Stimulated activated CD4-positive, alpha-beta T cell treated with anti-CD3 and anti-CD28 coated beads, Interleukin-2, amount 100 ng/mL, for 4 hours (primary cell): ENCODE measurements around the gene ADRA2A.

Experiments
- DNase-seq: peaks from one replicate; pipeline ENCODE4 v3.0.0-alpha.2; 2020; ENCODE audit warnings: low read depth

ADRA2A gene

DNA sequence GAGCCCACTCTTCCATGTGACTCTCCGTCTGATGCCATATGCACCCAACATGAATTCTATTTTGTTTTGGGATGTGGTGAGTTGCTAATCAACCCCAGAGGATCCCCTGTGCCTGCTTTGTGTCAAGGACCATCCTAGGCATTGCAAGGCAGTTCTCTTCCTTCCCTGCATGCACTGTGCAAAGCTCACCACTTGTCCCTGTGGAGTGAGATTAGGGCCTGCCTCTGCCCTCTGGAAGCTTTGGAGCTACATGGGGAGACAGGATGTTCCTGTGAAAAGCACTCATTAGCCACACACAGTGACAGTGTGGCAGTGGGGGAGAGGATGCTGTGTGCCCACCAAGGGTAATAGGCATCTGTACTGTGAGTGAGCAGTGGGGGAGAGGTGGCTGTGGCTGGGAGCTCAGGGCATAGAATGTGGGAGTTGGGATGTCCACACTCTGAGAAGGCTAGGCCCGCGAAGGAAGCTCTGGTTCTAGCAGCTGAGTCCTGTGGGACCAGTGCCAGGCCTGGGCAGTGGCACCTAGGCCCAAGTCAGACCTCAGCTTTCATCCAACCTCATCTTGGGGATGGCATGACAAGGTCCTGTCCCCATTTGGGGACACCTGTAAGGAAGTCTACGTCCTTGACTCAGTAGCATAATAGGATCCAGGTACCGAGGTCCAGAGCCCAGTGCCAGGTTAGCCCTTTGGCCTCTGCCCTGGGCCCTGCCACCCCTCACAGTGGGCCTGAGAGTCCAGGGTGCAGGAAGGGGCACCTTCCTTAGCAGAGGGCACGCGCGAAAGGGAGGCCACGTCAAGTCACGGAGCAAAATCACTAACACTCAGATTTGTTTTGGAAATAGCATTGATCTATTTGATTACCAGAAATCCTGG lies 6.6 kb downstream of the ADRA2A start:
- DNase-seq, result no peak

DNA sequence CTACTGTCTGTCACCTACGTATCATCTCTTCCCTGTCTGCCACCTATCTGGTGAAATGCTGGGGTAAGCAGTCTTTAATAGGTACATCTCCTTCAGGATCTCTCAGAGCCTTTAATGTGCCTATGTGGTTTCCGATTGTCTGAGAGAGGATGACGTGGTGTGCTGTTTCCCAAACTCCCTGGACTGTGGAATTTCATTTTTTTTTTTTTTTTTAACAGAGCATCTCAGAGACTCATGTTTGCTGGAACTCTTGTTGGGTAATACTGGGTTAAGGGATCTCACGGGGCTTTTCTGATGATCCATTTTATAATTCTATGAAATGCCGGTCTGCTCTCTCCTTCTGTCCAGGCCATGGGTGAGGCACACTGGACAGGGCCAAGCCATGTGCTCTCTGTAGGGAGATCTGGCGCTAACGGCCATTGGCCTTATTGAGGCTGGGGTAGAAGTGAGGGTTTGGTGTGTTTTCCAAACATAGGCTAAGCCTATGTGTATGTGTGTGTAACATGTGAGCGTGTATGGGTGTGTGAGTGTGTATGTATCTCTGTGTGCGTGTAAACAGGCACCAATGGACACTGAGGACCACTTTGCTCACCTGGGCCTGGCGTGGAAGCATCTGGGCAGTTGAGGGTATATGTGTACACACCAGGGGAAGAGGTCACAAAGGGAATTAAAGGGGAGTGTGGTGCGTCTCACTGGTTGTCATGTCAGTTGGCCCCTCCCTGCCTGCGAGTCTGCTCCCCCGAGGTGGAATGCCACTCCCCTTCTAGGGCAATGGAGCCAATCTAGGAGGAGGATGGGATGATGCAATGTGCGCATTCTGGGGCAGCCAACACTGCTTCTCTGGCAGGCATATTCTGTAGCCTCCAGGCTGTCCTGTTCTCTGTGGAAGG lies 7.8 kb downstream of the ADRA2A start:
- no peak for DNase-seq

DNA sequence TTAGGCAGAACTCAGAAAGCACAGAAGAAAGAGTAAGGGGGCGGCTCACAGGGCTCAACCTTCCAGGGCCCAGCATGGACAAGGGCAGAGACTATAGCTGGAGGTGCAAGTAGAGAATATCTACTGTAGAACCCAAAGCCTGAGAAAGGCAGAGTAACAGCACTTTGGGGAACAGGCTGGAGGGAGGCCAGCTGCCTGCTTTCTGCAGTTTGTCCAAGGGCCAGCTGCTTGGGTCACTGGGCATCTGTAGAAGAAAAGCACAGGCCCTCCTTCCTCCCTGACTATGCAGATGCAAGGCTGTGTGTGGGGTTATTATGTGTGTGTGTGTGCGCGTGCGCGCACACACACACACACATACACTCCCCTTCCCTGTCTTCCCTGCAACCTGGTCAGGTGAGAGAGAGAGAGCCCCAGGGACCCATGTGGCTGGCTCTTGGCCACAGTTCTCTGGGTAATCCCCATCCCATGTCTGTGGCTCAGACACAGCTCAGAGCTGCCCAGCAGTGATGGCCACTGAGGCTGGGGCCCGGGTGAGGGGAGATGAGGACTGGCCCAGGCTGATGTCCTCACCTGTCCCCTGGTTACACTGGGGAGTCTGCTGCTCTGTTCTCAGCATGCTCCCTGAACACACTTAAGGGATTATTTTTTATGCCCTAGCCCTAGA lies 9.0 kb downstream of the ADRA2A start:
- no peak for DNase-seq

DNA sequence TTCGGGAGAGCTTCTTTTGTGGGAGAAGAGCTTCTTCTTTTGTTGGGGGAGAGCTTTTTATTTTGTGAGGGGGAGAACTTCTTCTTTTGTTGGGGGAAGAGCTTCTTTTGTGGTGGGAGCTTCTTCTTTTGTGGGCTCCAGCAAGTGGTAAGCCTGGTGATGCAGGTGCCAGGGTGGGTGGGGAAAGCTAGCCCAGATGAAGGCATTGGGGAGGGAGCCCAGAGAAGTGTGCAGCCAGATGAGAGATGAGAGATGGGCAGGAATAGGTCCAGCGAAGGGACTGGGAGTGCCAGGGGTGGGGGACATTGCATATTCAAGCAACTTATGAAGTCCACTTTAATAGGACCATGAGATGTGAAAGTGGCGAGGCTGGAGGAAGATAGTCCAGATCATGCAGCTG lies 9.7 kb downstream of the ADRA2A start:
- no peak for DNase-seq

DNA sequence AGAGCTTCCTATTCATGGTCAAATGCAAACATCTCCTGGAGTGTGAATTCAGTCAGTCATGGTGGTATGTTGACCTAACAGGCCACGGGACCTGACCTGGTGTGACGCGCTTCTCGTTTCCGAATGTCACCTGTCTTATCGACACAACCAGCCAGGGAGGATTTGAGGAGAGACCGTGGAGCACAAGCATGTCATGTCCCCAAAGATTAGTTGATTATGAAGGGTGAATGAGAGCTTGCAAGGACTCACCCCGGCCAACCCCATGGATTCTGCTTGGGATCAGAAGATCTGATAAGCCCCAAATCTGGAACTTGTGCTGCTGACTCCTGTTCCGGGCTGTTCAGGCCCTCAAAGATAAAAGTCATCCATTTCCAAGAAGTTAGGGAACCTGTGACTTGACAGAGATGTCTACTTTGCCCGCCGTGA lies 10.5 kb downstream of the ADRA2A start:
- DNase-seq, result no peak

DNA sequence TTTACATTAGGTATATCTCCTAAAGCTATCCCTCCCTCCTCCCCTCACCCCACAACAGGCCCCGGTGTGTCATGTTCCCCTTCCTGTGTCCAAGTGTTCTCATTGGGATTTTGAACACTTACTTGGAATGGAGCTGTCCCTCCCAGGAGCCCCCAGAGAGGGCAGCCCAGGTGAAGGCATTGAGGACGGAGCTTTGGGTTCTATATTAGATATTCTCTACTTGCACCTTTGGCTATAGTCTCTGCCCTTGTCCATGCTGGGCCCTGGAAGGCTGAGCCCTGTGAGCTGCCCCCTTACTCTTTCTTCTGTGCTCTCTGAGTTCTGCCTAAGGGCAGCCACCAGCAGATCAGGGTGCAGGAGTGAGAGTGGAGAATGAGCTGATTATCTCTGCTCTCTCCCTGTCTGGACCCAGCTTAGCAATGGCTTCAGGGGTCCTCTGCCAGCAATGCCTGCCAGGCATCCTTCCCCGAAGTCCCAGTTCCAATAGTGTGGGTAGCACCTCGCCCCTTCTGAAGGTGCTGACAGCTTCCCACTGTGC lies 11.2 kb downstream of the ADRA2A start:
- no peak for DNase-seq

DNA sequence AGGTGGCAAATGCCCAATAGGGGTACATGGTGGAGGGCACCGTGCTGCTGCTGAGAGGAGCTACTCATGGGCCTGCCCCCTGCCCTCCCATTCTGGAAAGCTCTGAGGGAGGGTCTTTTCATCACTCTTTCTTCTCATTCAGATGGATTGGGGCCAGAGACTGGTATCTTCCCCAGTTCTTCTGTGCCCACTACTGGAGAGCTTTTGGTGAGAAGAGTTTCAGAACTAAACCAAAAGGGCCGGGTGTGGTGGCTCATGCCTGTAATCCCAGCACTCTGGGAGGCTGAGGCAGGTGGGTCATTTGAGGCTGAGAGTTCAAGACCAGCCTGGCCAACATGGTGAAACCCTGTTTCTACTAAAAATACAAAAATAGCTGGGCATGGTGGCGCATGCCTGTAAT lies 12.5 kb downstream of the ADRA2A start:
- DNase-seq, result no peak

DNA sequence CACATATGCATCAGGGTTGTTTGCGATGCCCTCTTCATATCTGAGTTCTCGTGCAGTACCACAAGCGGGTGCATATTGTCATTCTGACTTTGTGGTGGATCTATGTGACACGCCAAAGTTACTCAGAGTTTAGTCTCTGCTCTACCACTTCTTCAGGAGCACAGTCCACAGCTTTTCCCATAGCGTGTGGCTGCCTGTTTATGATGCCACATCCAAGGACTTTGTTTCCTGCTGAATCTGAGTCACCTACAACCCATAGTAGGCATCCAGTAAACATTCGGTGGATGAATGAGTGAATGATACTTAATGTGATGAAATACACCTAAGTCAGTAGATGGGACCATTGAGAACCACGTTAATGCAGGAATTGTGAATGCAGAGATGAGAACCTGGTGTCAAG lies 15.0 kb downstream of the ADRA2A start:
- DNase-seq, result no peak

DNA sequence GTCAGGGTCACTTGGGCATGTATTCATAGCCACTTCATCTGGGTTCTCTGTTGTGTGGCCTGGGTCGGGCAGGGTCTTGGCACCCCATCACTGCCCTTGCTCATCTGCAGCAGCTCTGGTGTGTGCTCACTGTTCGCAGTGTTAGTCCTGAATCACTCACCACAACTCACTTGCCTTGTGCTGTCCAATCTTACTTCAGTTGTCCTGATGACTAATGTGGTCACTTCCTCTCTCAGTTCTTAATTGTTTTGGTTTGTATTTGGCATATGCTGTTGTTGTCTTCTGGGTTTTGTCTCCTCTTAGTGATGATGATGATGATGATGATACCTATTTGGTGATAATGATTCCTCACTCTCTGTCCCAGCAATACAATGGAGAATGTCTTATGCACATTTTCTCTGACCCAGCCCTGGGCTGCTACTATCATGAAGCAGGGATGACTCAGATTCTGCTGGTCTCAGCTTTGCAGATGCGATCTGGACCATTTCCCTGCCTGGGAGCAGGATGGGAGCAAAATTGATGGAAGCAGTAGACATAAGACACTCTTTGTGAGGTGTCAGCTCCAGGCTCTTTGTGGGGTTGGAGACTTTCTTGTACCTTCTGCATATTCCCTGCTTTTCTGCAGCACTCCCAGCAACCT lies 17.0 kb downstream of the ADRA2A start:
- no peak for DNase-seq

DNA sequence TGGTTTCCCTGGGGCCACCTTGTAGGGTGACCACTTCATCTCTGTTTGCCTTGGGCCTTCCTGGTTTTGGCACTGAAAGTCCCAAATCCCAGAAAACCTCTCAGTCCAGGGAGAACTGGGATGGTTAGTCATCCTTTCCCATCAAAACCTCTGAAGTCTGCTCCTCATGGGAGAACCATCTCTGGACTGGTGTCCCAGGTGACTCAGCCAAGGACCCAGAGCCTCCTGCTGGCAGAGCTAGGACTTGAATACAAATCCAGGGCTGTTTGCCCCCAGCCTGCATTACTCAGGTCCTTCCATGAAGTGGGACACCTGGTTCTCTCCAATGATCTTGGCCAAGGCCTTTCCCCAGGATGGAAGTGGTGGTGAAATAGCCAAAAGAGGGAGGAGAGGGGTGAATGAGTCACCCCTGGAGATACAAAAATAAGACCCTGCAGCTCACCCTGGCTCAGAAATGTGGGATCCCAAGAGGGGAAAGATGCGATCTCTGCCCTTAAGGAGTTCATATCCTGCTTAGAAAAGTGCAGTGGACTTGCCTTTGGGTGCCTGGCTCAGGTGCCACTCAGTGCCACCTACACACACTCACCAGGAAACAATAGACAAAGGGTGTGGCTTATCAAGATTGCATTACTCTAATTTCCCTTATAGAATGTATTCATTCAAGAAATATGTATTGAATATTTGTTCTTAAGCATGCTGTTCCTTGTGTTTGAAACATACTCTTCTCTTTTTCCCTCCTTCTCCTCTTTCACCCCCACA lies 22.0 kb downstream of the ADRA2A start:
- DNase-seq, result no peak

DNA sequence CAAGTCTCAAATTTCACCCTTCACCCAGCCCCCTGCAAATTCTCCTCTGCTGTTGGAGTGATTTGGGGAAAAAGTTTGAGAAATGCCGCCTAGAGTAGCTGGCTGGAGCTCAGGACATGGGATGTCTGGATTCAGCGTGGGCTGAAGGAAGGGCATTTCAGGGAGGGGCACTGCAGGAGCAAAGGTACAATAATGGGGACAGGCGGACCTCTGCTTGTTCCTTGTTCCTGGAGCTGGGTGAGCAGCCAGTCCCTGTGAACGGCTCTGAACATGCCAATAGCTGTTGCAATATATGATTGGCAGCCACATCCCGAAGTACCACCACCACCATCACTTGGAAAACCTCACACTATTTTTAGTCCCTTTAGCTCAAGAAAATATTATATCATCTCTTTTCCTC lies 23.4 kb downstream of the ADRA2A start:
- DNase-seq, result no peak

DNA sequence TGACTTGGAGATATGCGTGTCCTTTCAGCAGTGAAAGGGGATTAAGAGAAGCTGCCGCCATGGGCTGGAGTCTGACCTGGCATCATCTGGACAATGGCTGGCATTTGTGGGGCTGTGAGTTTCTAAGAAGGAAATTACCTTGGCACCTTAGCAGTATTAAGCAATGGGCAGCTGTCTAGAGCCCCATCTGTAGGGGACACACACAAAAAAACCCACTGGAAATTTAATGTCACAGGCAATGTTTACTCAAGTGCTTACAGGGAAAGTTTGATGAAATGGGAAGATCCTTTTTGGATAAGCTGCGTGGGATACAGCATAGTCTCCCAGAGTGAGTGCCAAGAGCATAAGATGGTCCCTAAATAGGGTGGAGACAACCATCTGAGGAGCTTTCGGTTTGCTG lies 25.0 kb downstream of the ADRA2A start:
- no peak for DNase-seq

DNA sequence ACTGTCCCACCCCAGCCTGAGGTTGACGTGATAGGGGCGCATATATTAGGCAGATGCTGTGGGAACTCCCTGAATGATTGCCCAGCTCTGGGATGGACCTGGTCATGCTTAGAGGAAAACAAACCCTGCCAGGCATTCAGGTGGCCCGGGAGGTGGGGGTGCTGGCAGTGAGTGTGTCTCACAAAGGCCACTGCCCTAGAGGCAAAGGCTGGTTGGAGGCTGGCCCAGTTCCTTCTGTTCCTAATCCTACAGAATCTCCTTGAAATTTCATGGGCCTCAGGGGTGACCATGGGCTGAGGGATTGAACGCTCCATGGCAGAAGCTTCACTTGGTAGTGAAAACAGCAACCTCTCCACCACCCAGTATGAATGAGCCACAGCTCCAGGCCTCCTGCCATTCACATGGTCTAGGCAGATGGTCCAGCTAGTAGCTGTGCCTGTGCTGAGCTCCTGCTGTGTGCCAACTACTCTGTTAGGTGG lies 25.6 kb downstream of the ADRA2A start:
- no peak for DNase-seq

DNA sequence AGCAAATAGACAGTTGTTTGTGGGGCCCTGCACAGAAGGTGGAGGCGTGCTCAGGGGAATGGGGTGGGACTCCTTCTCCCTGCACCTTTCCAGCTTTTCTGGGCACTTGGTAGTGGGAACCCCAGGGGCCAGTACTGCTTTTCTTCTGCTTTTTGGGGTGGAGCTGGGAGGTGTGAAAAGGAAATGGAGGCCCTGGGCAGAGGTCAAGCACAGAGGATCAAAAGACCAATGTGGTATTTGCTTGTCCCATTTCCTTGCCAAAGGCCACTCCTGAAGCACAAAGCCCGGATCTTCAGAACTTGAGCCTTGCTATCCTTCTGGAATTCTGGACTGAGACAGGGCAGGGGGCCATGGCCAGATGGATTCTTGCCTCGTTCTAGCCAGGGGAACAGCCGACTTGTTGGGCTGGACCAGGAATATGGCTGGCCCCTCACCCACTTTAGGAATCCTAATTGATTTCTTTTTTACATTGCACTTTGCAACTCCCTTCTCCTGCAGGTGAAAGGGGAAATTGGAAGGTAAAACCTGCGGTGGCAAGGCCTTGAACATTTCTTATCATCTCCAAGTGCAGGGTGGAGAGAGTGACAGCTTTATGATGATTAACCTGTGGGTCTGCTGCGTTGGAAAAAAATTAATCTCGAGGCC lies 26.5 kb downstream of the ADRA2A start:
- no peak for DNase-seq

DNA sequence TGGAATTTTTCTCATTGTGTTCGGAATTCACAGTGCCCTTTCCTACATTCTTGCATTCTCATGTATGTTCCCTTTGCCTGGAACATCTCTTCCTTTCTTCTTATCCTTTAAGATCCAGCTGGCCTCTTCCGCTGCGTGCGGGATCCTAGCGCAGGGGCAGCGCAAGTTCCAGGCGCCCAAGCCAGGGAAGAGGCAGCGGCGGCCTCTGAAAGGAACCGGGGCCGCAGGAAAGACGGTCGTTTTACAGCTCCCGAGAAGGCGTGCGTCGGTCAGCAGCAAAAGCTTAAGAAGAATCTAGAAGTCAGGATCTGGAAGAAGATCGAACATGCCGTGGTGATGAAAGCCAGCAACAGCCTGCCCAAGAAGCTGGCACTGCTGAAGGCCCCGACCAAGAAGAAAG lies 28.0 kb downstream of the ADRA2A start:
- DNase-seq, result no peak

DNA sequence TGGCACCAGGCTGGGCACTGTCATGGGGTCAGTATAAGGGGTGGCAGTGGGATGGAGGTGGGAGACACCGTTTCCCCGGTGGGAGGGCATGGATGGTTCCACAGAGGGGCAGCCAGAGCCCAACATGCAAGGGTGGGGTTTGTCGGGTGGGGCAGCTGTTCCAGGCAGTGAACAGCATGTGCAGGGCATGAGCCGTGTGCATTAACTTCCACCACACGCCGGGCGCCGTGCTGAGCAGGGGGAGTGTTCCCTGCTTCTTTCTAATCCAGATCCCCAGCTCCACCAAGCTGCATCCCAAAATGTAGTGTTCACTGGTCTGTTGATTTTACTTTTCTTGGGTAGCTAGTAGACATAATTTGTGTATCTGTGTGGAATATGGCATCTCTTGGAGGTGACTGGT lies 29.3 kb downstream of the ADRA2A start:
- no peak for DNase-seq

DNA sequence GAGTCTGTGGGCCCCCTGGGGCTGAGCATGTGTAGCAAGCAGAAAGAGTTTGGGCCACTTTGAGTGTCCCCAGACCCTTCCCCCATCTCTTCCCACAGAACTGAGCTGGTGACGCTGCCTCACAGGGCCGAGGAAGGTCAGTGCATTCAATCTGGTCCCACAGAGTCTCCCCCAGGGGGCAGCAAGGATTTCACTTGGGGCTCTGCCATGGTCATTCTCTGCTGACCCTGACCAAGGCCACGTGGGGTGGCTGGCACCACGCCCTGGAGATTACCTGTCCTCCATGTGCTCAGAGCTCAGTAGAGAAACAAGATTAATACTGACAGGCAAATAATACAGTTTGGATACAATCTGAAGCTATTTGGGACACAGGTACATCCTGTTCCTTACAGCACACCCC lies 30.2 kb downstream of the ADRA2A start:
- DNase-seq, result no peak

DNA sequence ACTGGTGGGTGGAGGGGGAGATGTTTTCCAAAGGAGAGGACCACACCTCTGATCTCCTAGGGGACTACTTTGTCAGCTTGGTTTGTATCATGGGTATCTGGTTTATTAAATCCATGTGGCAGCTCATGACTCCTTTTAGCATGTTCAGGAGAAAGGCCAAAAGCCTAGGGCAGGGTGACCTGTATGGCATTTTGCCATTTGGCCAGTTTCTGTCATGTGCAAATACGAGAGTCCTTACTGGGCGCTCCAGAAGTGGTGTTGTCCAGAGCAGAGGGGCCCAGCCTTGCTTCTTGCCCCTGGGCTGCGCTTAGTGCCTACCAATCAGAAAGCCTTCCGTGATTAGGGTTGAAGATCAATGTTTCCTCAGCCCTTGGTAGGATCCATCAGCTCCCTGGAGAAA lies 31.0 kb downstream of the ADRA2A start:
- no peak for DNase-seq

DNA sequence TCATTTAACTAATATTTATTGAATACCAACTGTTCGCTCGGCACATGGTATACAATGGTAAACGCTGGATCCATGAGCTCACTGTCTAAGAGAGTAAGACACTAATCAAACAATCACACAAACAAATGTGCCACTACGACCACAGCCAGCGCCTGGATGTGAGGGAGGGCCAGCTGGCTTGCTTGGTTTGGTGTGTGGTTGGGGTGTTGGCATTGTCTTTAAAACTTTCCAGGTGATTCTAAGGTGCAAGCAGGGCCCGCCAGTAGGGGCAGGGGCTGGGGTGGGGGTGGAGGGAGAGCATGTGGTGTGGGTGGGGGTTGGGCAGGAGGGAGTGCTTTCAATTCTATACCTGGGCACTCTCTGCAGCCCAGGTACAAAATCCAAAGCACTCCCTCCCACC lies 31.6 kb downstream of the ADRA2A start:
- DNase-seq, result no peak

DNA sequence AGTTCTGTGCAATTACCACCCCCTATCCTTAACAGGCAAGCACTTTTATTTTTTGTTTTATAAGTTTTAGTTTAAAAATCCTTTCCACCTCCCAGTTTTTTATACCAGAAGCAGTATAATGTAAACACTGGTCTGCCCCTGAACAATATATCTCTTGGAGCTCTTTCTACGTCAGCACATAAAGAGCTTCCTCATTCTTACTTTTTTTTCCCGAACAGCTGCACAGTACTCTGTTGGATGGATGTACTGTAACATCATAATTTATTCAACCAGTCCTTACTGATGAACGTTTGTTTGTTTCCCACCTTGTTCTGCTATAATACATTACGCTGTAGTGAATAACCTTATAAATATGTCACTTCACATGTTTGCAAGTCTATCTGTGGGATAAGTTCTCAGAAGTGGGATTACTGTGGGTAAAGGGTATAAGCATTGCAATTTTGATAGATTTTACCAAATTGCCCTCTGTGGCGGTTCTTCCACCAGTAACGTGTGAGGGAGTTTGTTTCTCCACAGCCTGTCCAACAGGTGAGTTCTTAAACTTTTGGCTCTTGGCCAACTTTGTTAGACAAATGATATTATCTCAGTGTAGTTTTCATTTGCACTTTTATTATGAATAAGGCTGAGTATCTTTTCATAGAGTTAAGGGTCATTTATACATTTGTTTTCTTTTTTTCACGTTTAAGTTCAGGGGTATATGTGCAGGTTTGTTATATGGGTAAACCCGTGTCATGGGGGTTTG lies 32.8 kb downstream of the ADRA2A start:
- DNase-seq, result no peak
